HepG2 (cell line): Measurements from ENCODE around the gene RIC3. TPM values are rescaled to one million over a fixed set of nuclear protein-coding genes. Genes with fewer than 3 reads are reported as not detected.

ENCODE experiments used
- ATM ChIP-seq: fragments of 450-650 bp; IDR thresholded peaks from 2 replicates; pipeline ENCODE4 v1.7.1; 2017; ENCODE audit warnings: mild to moderate bottlenecking, borderline replicate concordance
- CAMTA2 ChIP-seq: sonication (generic); formaldehyde crosslinking; IDR thresholded peaks from 2 replicates; pipeline ENCODE4 v1.4.0; 2020; ENCODE audit warnings: mild to moderate bottlenecking, missing genetic modification reagents, borderline replicate concordance
- DR1 ChIP-seq: sonication (generic); formaldehyde crosslinking; IDR thresholded peaks from 2 replicates; pipeline ENCODE4 v1.8.0; 2021; ENCODE audit warnings: mild to moderate bottlenecking, missing genetic modification reagents, inconsistent platforms
- KDM5B ChIP-seq: sonication (generic); formaldehyde crosslinking; IDR thresholded peaks from 2 replicates; pipeline ENCODE4 v1.4.0; 2020; ENCODE audit warnings: missing genetic modification reagents, mild to moderate bottlenecking, borderline replicate concordance
- NCOR1 ChIP-seq: fragments of 200-600 bp; sonication (generic); IDR thresholded peaks from 2 replicates; pipeline ENCODE4 v1.7.0; 2017; ENCODE audit warnings: antibody characterized with exemption, low read length, borderline replicate concordance
- NRL ChIP-seq: sonication (generic); formaldehyde crosslinking; IDR thresholded peaks from 2 replicates; pipeline ENCODE4 v1.5.0; 2020; ENCODE audit warnings: missing genetic modification reagents, mild to moderate bottlenecking, moderate library complexity, borderline replicate concordance
- PAWR ChIP-seq: sonication (generic); formaldehyde crosslinking; IDR thresholded peaks from 2 replicates; pipeline ENCODE4 v1.4.0; 2020; ENCODE audit warnings: missing genetic modification reagents, mild to moderate bottlenecking, borderline replicate concordance
- STAT5B ChIP-seq: sonication (generic); formaldehyde crosslinking; IDR thresholded peaks from 2 replicates; pipeline ENCODE4 v1.4.0; 2020; ENCODE audit warnings: missing genetic modification reagents
- TRAFD1 ChIP-seq: sonication (generic); formaldehyde crosslinking; IDR thresholded peaks from 2 replicates; pipeline ENCODE4 v1.5.1; 2020; ENCODE audit warnings: missing genetic modification reagents, mild to moderate bottlenecking, borderline replicate concordance
- ZBTB25 ChIP-seq: IDR thresholded peaks from 2 replicates; pipeline ENCODE4 v1.6.1; 2018; ENCODE audit warnings: missing genetic modification reagents
- polyA plus RNA-seq, 8 experiments: library from polyadenylated mRNA; depleted of rRNA in 3 of 8; stranded (reverse) in 7 of 8; unstranded in 1 of 8; fragments of >200 nt; fragmentation: Illumina TruSeq in 4 of 8; extraction: Trizol in 4 of 8; gene quantifications; 2 replicates each; pipeline versions ENCODE4 v1.2.1 to v1.2.3, GENCODE V29; 2011 to 2016; ENCODE audit warnings: low read depth in 4 of 8, missing spikeins in 1 of 8, mixed read lengths in 1 of 8; ENCODE audit not compliant: insufficient read depth in 1 of 8
- total RNA-seq, 5 experiments: library from RNA; depleted of rRNA; stranded (reverse); fragments of >200 nt; fragmentation: Illumina TruSeq; extraction: Trizol; gene quantifications; 2 replicates each; pipeline ENCODE4 v1.2.3, GENCODE V29; 2016; ENCODE audit warnings: low read depth in 1 of 5

The RIC3 gene
- total and polyA plus RNA-seq, 2 of the 13 experiments (the other 11 are each of a cell fraction or from before 2014, with no cell fraction given): not detected

GRCh38 chr11:8079111-8079675 lies 89.6 kb downstream of the RIC3 start (continued):
- TF ChIP-seq TRAFD1 (CRISPR knock-in tag) (no peak), NRL (CRISPR knock-in tag) (no peak), KDM5B (CRISPR knock-in tag) (no peak), STAT5B (CRISPR knock-in tag) (no peak), CAMTA2 (CRISPR knock-in tag) (no peak), NCOR1 (no peak), PAWR (no peak), ATM (no peak), DR1 (CRISPR knock-in tag) (no peak), ZBTB25 (no peak)
